ENCODE data around the gene THSD4. TPM values are rescaled to one million over a fixed set of nuclear protein-coding genes. Genes with fewer than 3 reads are reported as not detected.

Gene THSD4
- total RNA-seq, 6 donors from 2014 or later, result 16.8 to 39.7 (median 21.7) TPM

GRCh38 chr15:71630475-71630809 lies 515.2 kb downstream of the THSD4 start:
- no peak overlapping the region for H3K4me3 ChIP-seq
- no peaks in the 10 kb centered on the region for H3K36me3 ChIP-seq
- ATAC-seq (ENCODE audit: low FRiP score in 2 of 2), result no peak
- peaks cover 0 to 3% (median 0%) of the 10 kb centered on the region in 4 donors for H3K4me1 ChIP-seq
- no peak overlapping the region for H3K27ac ChIP-seq
- TF ChIP-seq CTCF (IDR thresholded peaks at IDR 0.05) (no peak), POLR2A (IDR thresholded peaks at IDR 0.05) (no peak), POLR2AphosphoS5 (IDR thresholded peaks at IDR 0.05) (no peak), EP300 (IDR thresholded peaks at IDR 0.05) (no peak)
- no peaks in the 10 kb centered on the region for H3K27me3 ChIP-seq
- 83 to 89% methylated on average over 2 of the region's 2 CpGs for WGBS, 2 donors
- H3K9me3 ChIP-seq, result no peaks in the 10 kb centered on the region
- DNase-seq, result no peak

GRCh38 chr15:71632576-71633195 lies 517.4 kb downstream of the THSD4 start:
- 76 to 83% methylated on average over 3 of the region's 3 CpGs for WGBS, 2 donors
- ATAC-seq (ENCODE audit: low FRiP score in 2 of 2) (no peak), DNase-seq (no peak)
- Histone ChIP-seq H3K4me1 (peaks cover 0 to 3% (median 0%) of the 10 kb centered on the region in 4 donors), H3K4me3 (no peak overlapping the region), H3K9me3 (no peaks in the 10 kb centered on the region), H3K27ac (no peak overlapping the region), H3K36me3 (no peaks in the 10 kb centered on the region), H3K27me3 (no peaks in the 10 kb centered on the region)
- TF ChIP-seq POLR2AphosphoS5 (IDR thresholded peaks at IDR 0.05) (no peak), POLR2A (IDR thresholded peaks at IDR 0.05) (no peak), CTCF (IDR thresholded peaks at IDR 0.05) (no peak), EP300 (IDR thresholded peaks at IDR 0.05) (no peak)

GRCh38 chr15:71634820-71635560 lies 519.7 kb downstream of the THSD4 start:
- no peaks in the 10 kb centered on the region for H3K36me3 ChIP-seq
- no peak for ATAC-seq (ENCODE audit: low FRiP score in 2 of 2)
- no peak overlapping the region for H3K4me3 ChIP-seq
- 34 to 44% methylated on average over 6 of the region's 6 CpGs for WGBS, 2 donors
- peaks cover 0 to 3% (median 0%) of the 10 kb centered on the region in 4 donors for H3K4me1 ChIP-seq
- H3K27ac ChIP-seq, result no peak overlapping the region
- H3K27me3 ChIP-seq, result no peaks in the 10 kb centered on the region
- TF ChIP-seq POLR2A (IDR thresholded peaks at IDR 0.05) (no peak), POLR2AphosphoS5 (IDR thresholded peaks at IDR 0.05) (no peak), EP300 (IDR thresholded peaks at IDR 0.05) (no peak), CTCF (IDR thresholded peaks at IDR 0.05) (no peak)
- no peak for DNase-seq
- no peaks in the 10 kb centered on the region for H3K9me3 ChIP-seq

- no peak for ATAC-seq (ENCODE audit: low FRiP score in 2 of 2)
- 80 to 88% methylated on average over 2 of the region's 2 CpGs for WGBS, 2 donors
- peaks cover 0 to 3% (median 0%) of the 10 kb centered on the region in 4 donors for H3K4me1 ChIP-seq
- H3K27me3 ChIP-seq, result no peaks in the 10 kb centered on the region
- no peaks in the 10 kb centered on the region for H3K36me3 ChIP-seq
- DNase-seq, result no peak
- H3K4me3 ChIP-seq, result no peak overlapping the region
- H3K27ac ChIP-seq, result no peak overlapping the region
- TF ChIP-seq POLR2A (IDR thresholded peaks at IDR 0.05) (no peak), CTCF (IDR thresholded peaks at IDR 0.05) (no peak), EP300 (IDR thresholded peaks at IDR 0.05) (no peak), POLR2AphosphoS5 (IDR thresholded peaks at IDR 0.05) (no peak)
- H3K9me3 ChIP-seq, result no peaks in the 10 kb centered on the region
Measured at GRCh38 chr15:71635735-71636134, 520.5 kb downstream of the THSD4 start.

Measured in upper lobe of left lung (tissue), 6 donors.